Neural progenitor cell (in vitro differentiated cells): ENCODE data around the gene HMGN1.

Experiments
- CTCF ChIP-seq: fragments of 200-600 bp; sonication (generic); IDR thresholded peaks from 2 replicates; pipeline ENCODE4 v1.5.1; 2017; ENCODE audit warnings: antibody characterized with exemption, mild to moderate bottlenecking
- EZH2 ChIP-seq: fragments of 200-600 bp; sonication (generic); IDR thresholded peaks from 2 replicates; pipeline ENCODE4 v1.6.1; 2017; ENCODE audit warnings: antibody characterized with exemption, mild to moderate bottlenecking, moderate library complexity

DNA sequence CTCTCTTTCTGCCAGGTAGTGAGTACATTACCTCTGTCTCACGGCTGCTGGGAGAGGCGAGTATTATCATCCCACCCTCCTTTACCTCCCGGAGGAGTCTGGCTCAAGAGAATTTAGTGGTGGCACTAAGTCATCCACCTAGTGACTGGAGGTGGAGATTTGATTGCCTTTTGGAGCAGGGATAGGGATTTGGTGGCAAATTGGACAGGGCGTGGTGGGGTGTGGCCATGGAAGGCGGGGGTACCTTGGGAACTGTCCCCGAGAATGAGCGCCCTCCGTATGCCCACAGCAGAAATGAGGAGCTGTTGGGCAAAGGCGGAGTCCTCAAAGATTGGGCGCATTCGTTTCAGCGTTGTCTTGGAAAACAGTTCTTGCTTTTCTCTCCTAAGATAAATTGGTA is 32.1 kb upstream of the HMGN1 start:
- TF ChIP-seq CTCF, result no peak
- TF ChIP-seq EZH2, result no peak
